NOMO-1 treated with DMSO at 0.1 percent for 48 hours (cell line): Measurements from ENCODE around the gene CCDC106.
A peak's percentile ranks its signal among the peaks of the same experiment; 100 is the strongest.

ENCODE experiments used
- DNase-seq: peaks from one replicate; lab custom pipeline; 2025; ENCODE audit not compliant: unreplicated experiment; lab: John Stamatoyannopoulos, UW

Gene CCDC106

GRCh38 chr19:55635334-55635717 is 12.7 kb upstream of the CCDC106 start:
- DNase-seq: peak; percentile 25

- DNase-seq: no peak
These were observed 12.1 kb upstream of the CCDC106 start for GRCh38 chr19:55635856-55636440.

- DNase-seq: no peak
These were observed 11.3 kb upstream of the CCDC106 start for GRCh38 chr19:55636723-55637122.

GRCh38 chr19:55637534-55637933 is 10.5 kb upstream of the CCDC106 start:
- no peak for DNase-seq

- peak; percentile 37 for DNase-seq
These were observed 9.1 kb upstream of the CCDC106 start for GRCh38 chr19:55638864-55639359.

- DNase-seq: no peak
These were observed 7.9 kb upstream of the CCDC106 start for GRCh38 chr19:55640043-55640576.

- peak; percentile 20 for DNase-seq
These were observed 7.2 kb upstream of the CCDC106 start, which contains the start of gene ZNF580 for GRCh38 chr19:55640577-55641425. TSS of gene ZNF580 (plus strand) at chr19:55641002. CDS start at chr19:55642509, 1,507 bp downstream.

GRCh38 chr19:55641426-55642152 is 6.4 kb upstream of the CCDC106 start:
- DNase-seq: peak; percentile 23

GRCh38 chr19:55642153-55643002 is 5.6 kb upstream of the CCDC106 start:
- DNase-seq: no peak

GRCh38 chr19:55643003-55643886 is 4.8 kb upstream of the CCDC106 start, which contains the start of gene ZNF581:
TSS of gene ZNF581 (plus strand) at chr19:55643649. CDS start at chr19:55644572, 923 bp downstream.
- peak; percentile 69 for DNase-seq

- DNase-seq: no peak
These were observed 4.2 kb upstream of the CCDC106 start for GRCh38 chr19:55643887-55644176.

GRCh38 chr19:55644191-55644833 is 3.7 kb upstream of the CCDC106 start:
- DNase-seq: no peak

- DNase-seq: no peak
These were observed 3.0 kb upstream of the CCDC106 start for GRCh38 chr19:55644842-55645511.

- DNase-seq: no peak
These were observed 2.5 kb upstream of the CCDC106 start for GRCh38 chr19:55645512-55645881.

GRCh38 chr19:55646889-55647731 is 902 bp upstream of the CCDC106 start:
- no peak for DNase-seq

GRCh38 chr19:55648585-55649267 is 714 bp downstream of the CCDC106 start:
- DNase-seq: no peak
